Head of caudate nucleus (tissue), 42 donors: ENCODE results near the gene DNAJC10.

Experiments
- DNase-seq, 42 donors: peaks; one replicate each; pipeline versions ENCODE4 v3.0.0 to v3.0.0-alpha.2; 2020 to 2021; ENCODE audit warnings: mixed read lengths in 7 of 42
- intact Hi-C: fragments of 100-400 bp; cut with DNase I; formaldehyde crosslinking; loops from one replicate; pipeline ENCODE4 v1.15.0; 2022

DNAJC10 gene

GRCh38 chr2:182824056-182824766, 108.2 kb downstream of the DNAJC10 start:
- intact Hi-C loops, result no loop called here
- no peak for DNase-seq

GRCh38 chr2:182824767-182825158, 108.7 kb downstream of the DNAJC10 start:
- no peak for DNase-seq
- intact Hi-C loops, result no loop called here

- intact Hi-C loops, result no loop called here
- DNase-seq, result no peak
These were observed 110.0 kb downstream of the DNAJC10 start for GRCh38 chr2:182826064-182826463.

GRCh38 chr2:182826496-182826895, 110.4 kb downstream of the DNAJC10 start:
- intact Hi-C loops, result no loop called here
- no peak for DNase-seq

GRCh38 chr2:182827182-182827879, 111.3 kb downstream of the DNAJC10 start:
- no peak for DNase-seq
- intact Hi-C loops, result no loop called here

- intact Hi-C loops, result no loop called here
- no peak for DNase-seq
These were observed 115.0 kb downstream of the DNAJC10 start for GRCh38 chr2:182831101-182831500.

GRCh38 chr2:182831921-182832320, 115.9 kb downstream of the DNAJC10 start:
- no peak for DNase-seq
- intact Hi-C loops, result no loop called here

- intact Hi-C loops, result no loop called here
- DNase-seq, result no peak
These were observed 117.2 kb downstream of the DNAJC10 start for GRCh38 chr2:182833084-182833854.

- DNase-seq, result no peak
- intact Hi-C loops, result no loop called here
These were observed 118.2 kb downstream of the DNAJC10 start for GRCh38 chr2:182834293-182834692.

- intact Hi-C loops, result no loop called here
- DNase-seq, result no peak
These were observed 120.4 kb downstream of the DNAJC10 start for GRCh38 chr2:182836451-182836850.
